ENCODE measurements around the gene NKIRAS2. TPM values are rescaled to one million over a fixed set of nuclear protein-coding genes. Genes with fewer than 3 reads are reported as not detected.

Gene NKIRAS2
- total and polyA plus RNA-seq, 8 donors: 6.5 to 14.7 (median 11.6) TPM

DNA sequence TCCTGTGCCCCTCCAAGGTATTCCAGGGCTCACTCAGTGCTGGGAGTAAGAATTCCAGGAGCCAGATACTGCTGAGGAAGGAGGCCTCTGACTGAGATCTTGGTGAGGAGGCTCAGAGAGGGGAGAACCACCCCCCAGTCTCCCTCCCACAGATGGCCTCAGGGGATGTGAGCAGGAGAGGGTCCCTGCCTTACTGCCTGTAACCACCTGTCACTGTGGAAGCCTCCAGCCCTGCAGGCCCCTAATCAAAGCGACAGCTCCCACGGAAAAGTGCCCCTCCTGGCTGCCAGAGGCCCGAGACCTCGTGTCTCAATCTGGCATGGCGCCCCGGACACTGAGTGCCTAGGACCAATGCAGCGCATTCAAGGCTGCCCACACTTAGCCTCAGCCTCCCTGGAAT is 38.2 kb downstream of the NKIRAS2 start:
- DNase-seq (no peak), FAIRE-seq (no peak), ATAC-seq (no peak)
- H3K4me3 ChIP-seq: no peak overlapping the region
- H3K36me3 ChIP-seq: no peaks in the 10 kb centered on the region
- 67 to 74% methylated on average over 7 of the region's 7 CpGs for WGBS, 2 donors
- TF ChIP-seq, protein P1, sequence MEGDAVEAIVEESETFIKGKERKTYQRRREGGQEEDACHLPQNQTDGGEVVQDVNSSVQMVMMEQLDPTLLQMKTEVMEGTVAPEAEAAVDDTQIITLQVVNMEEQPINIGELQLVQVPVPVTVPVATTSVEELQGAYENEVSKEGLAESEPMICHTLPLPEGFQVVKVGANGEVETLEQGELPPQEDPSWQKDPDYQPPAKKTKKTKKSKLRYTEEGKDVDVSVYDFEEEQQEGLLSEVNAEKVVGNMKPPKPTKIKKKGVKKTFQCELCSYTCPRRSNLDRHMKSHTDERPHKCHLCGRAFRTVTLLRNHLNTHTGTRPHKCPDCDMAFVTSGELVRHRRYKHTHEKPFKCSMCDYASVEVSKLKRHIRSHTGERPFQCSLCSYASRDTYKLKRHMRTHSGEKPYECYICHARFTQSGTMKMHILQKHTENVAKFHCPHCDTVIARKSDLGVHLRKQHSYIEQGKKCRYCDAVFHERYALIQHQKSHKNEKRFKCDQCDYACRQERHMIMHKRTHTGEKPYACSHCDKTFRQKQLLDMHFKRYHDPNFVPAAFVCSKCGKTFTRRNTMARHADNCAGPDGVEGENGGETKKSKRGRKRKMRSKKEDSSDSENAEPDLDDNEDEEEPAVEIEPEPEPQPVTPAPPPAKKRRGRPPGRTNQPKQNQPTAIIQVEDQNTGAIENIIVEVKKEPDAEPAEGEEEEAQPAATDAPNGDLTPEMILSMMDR (IDR thresholded peaks at IDR 0.05): no peak
- no peaks in the 10 kb centered on the region for H3K27me3 ChIP-seq
- H3K4me1 ChIP-seq: no peaks in the 10 kb centered on the region
- H3K27ac ChIP-seq: no peak overlapping the region
- no peaks in the 10 kb centered on the region for H3K9me3 ChIP-seq
- intact Hi-C loops (cut with DNase I): no loop called here

DNA sequence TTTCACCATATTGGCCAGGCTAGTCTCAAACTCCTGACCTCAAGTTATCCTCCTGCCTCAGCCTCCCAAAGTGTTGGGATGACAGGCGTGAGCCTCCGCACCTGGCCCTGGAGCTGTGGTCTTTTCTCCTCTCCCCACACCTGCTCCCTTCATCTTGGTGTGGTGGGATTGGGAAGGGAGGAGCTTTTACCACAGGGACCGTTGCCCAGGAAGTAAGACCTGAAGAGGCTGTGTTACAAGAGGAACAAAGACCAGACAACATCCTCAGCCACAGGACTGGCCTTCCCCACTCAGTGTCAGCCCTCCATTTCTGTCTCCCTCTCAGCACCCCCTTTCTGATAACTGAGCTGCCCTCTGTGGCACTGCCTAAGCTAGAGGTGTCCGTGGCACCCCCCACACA is 39.9 kb downstream of the NKIRAS2 start:
- WGBS, 2 donors: 71 to 72% methylated on average over 4 of the region's 4 CpGs
- no peak overlapping the region for H3K4me3 ChIP-seq
- no peaks in the 10 kb centered on the region for H3K9me3 ChIP-seq
- intact Hi-C loops (cut with DNase I): no loop called here
- no peak for FAIRE-seq
- H3K36me3 ChIP-seq: no peaks in the 10 kb centered on the region
- no peaks in the 10 kb centered on the region for H3K27me3 ChIP-seq
- TF ChIP-seq, protein P1 (IDR thresholded peaks at IDR 0.05): no peak
- H3K27ac ChIP-seq: no peak overlapping the region
- no peak for ATAC-seq
- no peak for DNase-seq
- no peaks in the 10 kb centered on the region for H3K4me1 ChIP-seq

DNA sequence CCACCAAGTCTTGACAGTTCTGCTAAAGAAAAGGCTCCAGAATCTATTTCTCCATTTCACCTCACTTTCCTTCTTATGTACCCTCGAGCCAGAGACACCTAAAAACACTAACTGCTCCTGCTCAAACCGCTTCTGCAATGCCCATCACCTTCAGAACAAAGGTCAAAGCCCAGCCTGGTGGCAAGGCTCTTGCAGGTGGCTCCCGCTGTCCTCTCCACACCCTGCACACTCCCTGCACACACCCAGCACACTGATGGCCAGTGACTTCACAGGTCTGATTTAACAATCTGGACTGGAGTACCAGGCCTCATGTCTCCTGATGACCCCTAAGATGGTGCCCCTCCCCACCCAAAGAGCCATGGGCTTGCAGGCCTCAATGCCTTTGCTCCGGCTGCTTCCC is 40.3 kb downstream of the NKIRAS2 start:
- Histone ChIP-seq H3K4me3 (no peak overlapping the region), H3K27me3 (no peaks in the 10 kb centered on the region), H3K4me1 (no peaks in the 10 kb centered on the region), H3K36me3 (no peaks in the 10 kb centered on the region), H3K27ac (no peak overlapping the region), H3K9me3 (no peaks in the 10 kb centered on the region)
- no peak for DNase-seq
- 83 to 86% methylated on average over 4 of the region's 4 CpGs for WGBS, 2 donors
- no peak for FAIRE-seq
- ATAC-seq: no peak
- TF ChIP-seq, protein P1 (IDR thresholded peaks at IDR 0.05): no peak
- intact Hi-C loops (cut with DNase I): no loop called here

DNA sequence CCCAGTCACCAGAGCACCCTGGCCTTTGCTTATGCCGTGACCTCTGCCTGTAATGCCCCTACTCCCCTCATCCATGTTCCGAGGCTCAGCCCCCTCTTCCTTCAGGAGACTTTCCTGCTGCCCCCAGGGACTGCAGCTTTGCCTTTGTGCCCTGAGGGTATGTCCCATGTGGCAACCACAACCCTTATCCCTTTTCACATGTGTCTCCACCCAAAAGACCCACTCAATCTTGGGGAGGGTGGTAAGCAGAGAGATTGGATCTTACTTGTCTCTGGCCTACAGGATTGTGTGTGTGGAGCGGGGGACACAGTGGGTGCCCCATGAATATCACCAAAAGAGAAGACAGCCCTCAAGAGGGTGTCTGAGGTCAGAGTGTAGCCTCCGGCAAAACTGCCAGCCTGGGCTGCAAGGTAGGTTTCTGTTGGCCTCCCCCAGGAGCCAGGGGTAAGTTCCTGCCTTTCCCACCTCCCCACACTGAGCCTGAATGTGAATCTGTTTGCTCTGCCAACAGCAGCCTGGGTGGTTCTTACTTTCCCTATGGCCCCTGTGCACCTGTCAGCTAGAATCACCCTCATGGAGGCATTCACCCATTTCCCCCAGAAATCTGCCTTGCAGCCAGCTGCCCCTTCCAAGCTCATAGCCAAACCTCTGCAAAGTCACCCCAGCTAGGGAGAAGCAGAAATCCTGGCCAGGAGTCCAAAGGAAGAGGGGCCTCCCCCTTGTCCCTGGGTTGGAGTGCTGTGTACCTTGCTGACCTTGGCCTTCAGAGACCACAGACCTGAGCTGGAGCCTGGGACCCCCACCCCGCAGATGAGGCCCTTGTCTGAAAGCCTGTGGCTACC is 42.0 kb downstream of the NKIRAS2 start:
- H3K36me3 ChIP-seq: no peaks in the 10 kb centered on the region
- intact Hi-C loops (cut with DNase I): no loop called here
- H3K27ac ChIP-seq: no peak overlapping the region
- FAIRE-seq: no peak
- H3K4me1 ChIP-seq: no peaks in the 10 kb centered on the region
- H3K27me3 ChIP-seq: no peaks in the 10 kb centered on the region
- no peaks in the 10 kb centered on the region for H3K9me3 ChIP-seq
- WGBS, 2 donors: 55 to 68% methylated on average over 5 of the region's 5 CpGs
- ATAC-seq: no peak
- no peak overlapping the region for H3K4me3 ChIP-seq
- TF ChIP-seq, protein P1 (IDR thresholded peaks at IDR 0.05): no peak
- DNase-seq: no peak

DNA sequence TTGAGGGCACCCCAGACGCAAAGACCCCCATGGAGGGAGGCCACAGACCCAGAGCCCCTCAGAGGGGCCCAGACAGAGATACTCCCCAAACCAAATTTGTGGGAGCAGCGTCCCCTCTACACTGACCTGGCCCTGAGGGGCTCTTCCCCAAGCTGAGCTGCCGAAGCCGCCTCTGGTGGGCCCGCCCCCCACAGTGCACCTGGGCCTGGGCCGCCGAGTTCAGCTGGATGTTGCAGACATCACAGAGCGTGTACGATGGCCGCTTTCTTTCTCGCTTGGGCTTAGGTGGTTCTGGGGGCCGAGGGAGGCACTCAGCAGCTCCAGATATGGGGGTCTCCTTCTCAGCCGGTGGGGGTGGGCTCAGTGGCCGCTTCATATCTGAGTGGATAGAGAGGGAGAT is 42.8 kb downstream of the NKIRAS2 start:
- FAIRE-seq (no peak), DNase-seq (no peak), ATAC-seq (no peak)
- TF ChIP-seq, protein P1 (IDR thresholded peaks at IDR 0.05): no peak
- no peak overlapping the region for H3K27ac ChIP-seq
- H3K9me3 ChIP-seq: no peaks in the 10 kb centered on the region
- H3K36me3 ChIP-seq: no peaks in the 10 kb centered on the region
- no peaks in the 10 kb centered on the region for H3K27me3 ChIP-seq
- intact Hi-C loops (cut with DNase I): no loop called here
- 75 to 84% methylated on average over 12 to 14 of the region's 14 CpGs for WGBS, 2 donors
- no peak overlapping the region for H3K4me3 ChIP-seq
- no peaks in the 10 kb centered on the region for H3K4me1 ChIP-seq
